Activated naive CD4-positive, alpha-beta T cell treated with Interleukin-2 at 50 U/mL for 16 hours (primary cell): Measurements from ENCODE around the gene SLIT3.

Source experiments
- DNase-seq: peaks from one replicate; pipeline ENCODE4 v3.0.0-alpha.2; 2020

Gene SLIT3

GRCh38 chr5:168781941-168782571, 518.9 kb downstream of the SLIT3 start:
- no peak for DNase-seq

DNA sequence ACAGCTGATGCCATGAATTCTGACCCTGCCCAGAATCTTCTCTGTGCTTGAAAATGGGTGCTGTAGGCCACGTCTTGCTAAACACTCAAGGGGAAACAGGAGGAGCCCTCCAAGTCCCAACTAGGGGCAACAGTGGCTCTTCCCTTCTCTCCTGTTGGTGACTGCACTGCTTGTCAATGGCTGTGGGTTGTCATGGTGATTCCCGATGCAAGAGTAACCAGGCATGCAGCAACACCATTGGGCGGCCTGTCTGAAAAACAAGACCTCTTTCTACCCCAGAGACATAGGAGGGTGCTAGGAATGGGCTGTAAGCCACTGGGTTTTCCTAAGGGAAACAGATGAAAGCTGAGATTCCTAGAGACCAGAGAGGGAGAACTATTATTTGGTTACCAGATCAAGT, 520.1 kb downstream of the SLIT3 start:
- no peak for DNase-seq

GRCh38 chr5:168779333-168779732, 521.6 kb downstream of the SLIT3 start:
- DNase-seq, result no peak

- no peak for DNase-seq
These were observed 522.4 kb downstream of the SLIT3 start for GRCh38 chr5:168778536-168778935.

DNA sequence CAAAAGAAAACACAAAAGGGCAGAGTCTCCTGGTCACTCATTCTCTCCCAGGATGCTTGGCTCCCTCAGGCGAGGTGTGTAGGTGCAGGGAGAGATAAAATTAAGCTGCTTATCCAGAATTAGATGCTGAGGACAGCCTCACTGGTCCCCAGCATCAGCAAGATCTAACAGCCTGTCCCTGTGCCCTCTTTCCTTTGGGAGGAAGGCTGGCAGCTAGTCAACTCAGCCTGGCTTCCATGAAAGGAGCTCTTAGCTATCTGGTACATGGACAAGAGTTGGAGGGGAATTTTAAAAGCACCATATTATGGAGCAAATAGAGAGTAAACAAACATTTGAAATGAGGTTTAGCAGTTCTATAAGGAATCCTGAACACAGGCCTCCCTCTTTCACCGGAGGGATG, 523.3 kb downstream of the SLIT3 start:
- no peak for DNase-seq

- no peak for DNase-seq
These were observed 524.9 kb downstream of the SLIT3 start for GRCh38 chr5:168776070-168776469.

GRCh38 chr5:168773226-168773625, 527.7 kb downstream of the SLIT3 start:
- no peak for DNase-seq

DNA sequence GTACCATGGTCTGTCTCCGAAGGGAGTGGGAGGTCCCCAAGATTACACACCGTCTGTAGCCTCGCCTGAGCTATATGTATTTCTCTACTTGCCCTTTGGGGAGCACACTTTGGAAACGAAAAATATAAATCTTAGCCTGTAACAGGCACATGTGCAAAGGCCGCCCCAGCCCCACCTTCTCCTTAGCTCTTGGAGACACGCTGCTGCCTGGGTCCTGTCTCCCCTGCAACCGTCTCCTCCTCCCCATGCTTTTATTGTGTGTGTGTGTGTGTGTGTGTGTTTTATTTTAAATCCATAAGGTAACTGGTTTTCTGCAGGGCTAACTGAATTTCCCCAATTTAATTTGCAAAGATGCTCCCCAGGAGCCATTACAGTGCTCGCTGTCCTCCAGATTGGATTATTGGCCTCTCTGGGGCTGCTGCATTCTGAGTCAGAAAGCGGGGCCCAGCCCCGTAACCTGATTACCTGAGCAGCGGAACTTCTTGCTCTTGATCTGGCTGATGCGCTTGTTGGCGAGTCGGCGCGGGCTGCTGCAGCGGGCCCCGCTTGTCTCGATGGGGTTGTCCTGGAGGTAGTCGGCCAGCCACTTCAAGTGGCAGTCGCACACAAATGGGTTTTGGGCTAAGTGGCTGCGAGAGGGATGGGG, 528.5 kb downstream of the SLIT3 start:
- DNase-seq, result no peak

- no peak for DNase-seq
These were observed 529.3 kb downstream of the SLIT3 start for GRCh38 chr5:168771678-168772077.

- DNase-seq, result no peak
These were observed 529.9 kb downstream of the SLIT3 start for GRCh38 chr5:168770996-168771395.

GRCh38 chr5:168770036-168770498, 530.9 kb downstream of the SLIT3 start:
- DNase-seq, result no peak

DNA sequence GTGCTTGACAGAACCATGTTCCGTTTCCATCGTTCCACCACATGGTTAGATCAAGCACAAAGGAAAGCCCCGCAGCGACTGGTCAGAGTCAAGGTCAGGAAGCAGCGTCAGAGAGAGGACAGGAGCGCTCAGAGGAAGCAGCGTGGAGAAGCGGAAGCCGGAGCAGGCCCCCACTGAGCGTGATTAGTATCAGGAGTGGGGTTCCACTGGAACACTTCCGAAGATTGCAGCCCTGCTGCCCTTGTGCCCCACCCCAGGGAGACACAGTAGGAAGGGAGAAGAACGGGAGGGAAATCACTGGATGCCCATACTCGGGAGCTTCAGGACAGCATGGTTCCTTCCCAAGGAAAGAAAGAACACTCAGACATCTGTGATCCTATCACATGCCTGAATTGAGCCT, 532.8 kb downstream of the SLIT3 start:
- DNase-seq, result no peak

GRCh38 chr5:168766426-168766700, 534.6 kb downstream of the SLIT3 start:
- no peak for DNase-seq

- no peak for DNase-seq
These were observed 535.2 kb downstream of the SLIT3 start for GRCh38 chr5:168765551-168766425.

DNA sequence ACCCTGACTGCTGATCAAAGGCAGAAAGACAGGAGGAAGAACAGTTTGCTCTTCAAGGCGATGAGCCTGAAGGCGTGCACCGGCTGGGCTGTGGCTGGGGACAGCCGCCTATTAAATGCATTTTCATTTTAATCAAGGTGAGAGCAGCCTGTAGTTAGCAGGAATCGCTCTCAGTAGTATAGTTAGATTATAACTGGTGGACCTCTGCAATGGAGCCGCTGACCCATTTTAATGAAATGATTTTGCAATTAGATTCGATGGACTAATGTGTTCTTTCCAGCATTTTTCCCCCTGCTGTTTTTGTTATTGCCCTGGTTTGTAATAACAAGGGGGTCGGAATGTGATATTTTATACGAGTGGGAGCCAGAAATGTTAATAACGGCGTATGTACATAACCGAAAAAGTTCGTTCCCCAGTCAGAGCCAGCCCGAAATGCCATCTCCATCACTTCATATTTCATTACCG, 535.8 kb downstream of the SLIT3 start:
- DNase-seq, result no peak

DNA sequence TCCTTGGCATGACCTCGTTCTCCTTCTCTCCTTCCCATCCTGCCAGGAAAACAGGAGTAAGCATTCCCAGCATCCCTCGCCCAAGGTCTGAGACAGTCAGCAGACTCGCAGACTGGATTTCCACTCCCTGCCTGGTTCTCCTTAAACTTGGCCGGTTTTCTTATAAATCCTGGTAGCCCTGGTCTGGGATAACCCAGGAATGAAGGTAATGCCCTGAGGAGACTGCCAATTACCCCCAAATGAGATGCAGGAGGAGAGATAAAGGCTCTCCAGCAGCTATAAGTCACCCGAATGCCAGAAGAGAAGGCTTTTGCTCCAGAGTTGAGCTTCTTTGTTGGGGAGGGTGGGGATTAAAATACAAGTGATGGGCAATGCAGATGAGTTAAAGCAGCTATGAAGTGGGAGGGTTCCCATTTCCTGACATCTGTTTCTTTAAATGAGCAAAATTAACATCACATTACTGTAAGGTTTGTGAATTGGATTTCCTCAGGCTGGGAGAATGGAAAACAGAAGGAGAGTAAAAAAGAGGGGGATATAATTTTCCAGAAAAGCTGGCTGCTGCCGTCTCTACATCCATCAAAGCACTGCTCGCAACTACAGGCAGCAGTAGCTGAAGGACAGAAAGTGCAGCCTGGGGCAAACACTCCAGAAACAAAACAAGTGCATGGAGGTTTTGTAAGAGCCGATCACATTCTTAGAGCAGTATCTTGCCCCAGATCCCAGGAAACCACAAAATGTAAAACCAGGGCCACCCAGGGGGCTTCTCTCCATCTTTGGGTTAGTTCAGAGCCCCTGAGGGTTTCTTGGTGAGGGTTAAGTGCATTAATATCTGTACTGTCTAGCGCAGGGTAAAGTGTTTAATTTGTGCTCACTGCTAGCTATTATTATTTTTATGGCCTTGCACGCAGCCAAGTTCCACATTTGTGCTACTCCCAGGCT, 544.2 kb downstream of the SLIT3 start:
- no peak for DNase-seq

- no peak for DNase-seq
These were observed 545.3 kb downstream of the SLIT3 start for GRCh38 chr5:168755548-168756093.

DNA sequence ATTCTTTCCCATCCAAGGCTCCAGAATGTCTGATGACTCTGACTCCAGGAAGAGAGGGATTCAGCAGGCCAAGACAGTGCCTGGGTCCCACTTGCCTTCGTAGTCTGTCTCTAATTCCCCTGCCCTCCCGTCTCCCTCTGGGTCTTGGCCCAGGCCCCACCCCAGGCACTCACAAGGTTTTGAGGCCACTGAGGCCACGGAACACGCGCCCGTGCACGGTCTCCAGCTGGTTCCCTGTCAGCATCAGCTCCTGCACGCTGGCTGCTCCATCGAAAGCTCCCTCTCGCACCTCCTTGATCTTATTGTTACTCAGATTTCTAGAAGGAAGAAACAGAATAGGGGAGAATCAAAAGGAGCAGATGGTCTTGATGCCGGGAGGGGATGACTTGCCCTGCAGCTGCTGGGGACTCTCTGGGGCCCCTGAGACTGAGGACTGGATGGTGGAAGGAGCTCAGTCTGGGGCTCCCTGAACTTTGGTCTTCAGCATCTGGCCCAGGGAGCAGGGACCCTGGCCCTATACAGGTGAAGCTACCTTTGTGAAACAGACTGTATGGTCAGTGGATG, 547.2 kb downstream of the SLIT3 start:
- no peak for DNase-seq

DNA sequence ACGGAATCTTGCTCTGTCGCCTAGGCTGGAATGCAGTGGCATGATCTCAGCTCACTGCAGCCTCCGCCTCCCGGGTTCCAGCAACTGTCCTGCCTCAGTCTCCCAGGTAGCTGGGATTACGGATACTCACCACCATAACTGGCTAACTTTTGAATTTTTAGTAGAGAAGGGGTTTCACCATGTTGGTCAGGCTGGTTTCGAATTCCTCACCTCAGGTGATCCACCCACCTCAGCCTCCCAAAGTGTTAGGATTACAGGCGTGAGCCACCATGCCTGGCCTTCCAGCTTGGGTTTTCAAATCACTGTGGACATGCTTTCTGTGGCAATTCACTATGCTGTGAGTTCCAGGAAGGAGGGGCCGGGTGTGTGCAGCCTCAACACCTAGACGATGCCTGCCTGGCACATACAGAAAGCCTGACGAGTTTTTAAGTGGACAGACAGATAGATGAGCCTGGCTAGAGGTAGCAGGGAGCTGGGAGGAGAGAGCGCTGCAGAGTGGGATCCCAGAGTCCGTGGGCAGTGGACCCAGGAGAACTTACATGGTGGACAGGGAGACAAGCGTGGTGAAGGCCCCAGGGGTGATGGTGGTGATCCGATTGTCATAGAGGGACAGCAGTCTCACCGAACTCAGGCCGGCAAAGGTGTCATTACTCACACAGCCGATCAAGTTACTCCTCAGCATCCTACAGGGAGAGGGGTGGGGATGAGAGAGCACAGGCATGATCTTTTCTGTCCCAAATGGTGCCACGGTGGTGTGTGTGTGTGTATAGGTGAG, 548.3 kb downstream of the SLIT3 start:
- no peak for DNase-seq

DNA sequence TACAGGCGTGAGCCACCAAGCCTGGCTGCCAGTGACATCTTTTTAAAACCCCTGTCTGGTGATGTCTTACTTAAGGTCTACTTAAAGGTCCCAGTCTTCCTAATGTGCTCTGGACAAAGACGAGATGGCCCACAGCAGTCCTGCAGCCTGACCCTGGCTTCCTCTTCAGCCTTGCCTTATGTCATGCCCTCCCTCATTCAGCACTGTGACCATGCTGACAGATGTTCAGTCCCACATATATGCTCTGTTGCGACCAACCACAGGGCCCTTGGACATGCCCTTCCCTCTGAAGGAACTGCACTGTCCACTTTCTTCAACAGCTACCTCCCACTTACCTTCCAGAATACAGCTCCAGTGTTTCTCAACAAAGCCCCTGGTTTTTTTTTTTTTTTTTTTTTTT, 548.9 kb downstream of the SLIT3 start:
- DNase-seq, result no peak

GRCh38 chr5:168750926-168751325, 550.0 kb downstream of the SLIT3 start:
- DNase-seq, result no peak
